Epithelial cell of alveolus of lung (primary cell): ENCODE results near the gene DNAJC22. TPM values are rescaled to one million over a fixed set of nuclear protein-coding genes. Genes with fewer than 3 reads are reported as not detected.

Experiments used
- total RNA-seq: library from RNA; depleted of rRNA; stranded (reverse); fragments of >200 nt; gene quantifications from 2 replicates; pipeline ENCODE4 v1.2.1, GENCODE V29; 2015

DNAJC22 gene
- 9.7 and 21.5 TPM in 2 replicates for total RNA-seq

GRCh38 chr12:49346659-49347310, at the start of gene DNAJC22:
DNAJC22 (plus strand) TSS chr12:49346888; CDS start chr12:49348873, 1,985 bp downstream.

GRCh38 chr12:49322708-49323523, 23.8 kb upstream of the DNAJC22 start, which contains the start of gene TROAP:
TROAP (plus strand) TSS chr12:49323255; CDS start chr12:49323609, 354 bp downstream.

GRCh38 chr12:49336645-49337584, 9.8 kb upstream of the DNAJC22 start, which contains the start of gene C1QL4:
C1QL4 (minus strand) TSS chr12:49337188; CDS start chr12:49336477, 711 bp downstream.

GRCh38 chr12:49367381-49368239, 20.9 kb downstream of the DNAJC22 start, which contains the start of gene SPATS2:
SPATS2 (plus strand) TSS chr12:49367462; CDS start chr12:49461013, 93,551 bp downstream.

Other genes starting within 250 kb of the DNAJC22 start
- gene LMBR1L, start 236.0 kb upstream of the DNAJC22 start, total RNA-seq = 31.7 and 38.4 TPM in 2 replicates
- 571 and 3,378 TPM in 2 replicates for gene TUBA1B, start 215.5 kb upstream of the DNAJC22 start, total RNA-seq
- 301 and 1,578 TPM in 2 replicates for gene TUBA1A, start 157.8 kb upstream of the DNAJC22 start, total RNA-seq
- gene TUBA1C, start 81.8 kb upstream of the DNAJC22 start, total RNA-seq = 219 and 860 TPM in 2 replicates
- gene PRPH, start 51.7 kb upstream of the DNAJC22 start, total RNA-seq = not detected in 2 replicates
- 16.7 and 18.7 TPM in 2 replicates for gene TROAP, start 23.6 kb upstream of the DNAJC22 start, total RNA-seq
- gene C1QL4, start 9.7 kb upstream of the DNAJC22 start, total RNA-seq = 0.78 and 0.88 TPM in 2 replicates
- 31.0 and 33.1 TPM in 2 replicates for gene SPATS2, start 20.6 kb downstream of the DNAJC22 start, total RNA-seq
- gene KCNH3, start 192.1 kb downstream of the DNAJC22 start, total RNA-seq = 0.08 and 0.26 TPM in 2 replicates
- 54.7 and 68.9 TPM in 2 replicates for gene MCRS1, start 221.3 kb downstream of the DNAJC22 start, total RNA-seq